HG03103 (cell line): ENCODE data around the gene WNT9A.

ENCODE experiments used
- ATAC-seq: cut with Tn5 transposase; IDR thresholded peaks from one replicate; pipeline ENCODE4 v1.9.1; 2021; ENCODE audit warnings: low read depth; ENCODE audit not compliant: unreplicated experiment

The WNT9A gene

DNA sequence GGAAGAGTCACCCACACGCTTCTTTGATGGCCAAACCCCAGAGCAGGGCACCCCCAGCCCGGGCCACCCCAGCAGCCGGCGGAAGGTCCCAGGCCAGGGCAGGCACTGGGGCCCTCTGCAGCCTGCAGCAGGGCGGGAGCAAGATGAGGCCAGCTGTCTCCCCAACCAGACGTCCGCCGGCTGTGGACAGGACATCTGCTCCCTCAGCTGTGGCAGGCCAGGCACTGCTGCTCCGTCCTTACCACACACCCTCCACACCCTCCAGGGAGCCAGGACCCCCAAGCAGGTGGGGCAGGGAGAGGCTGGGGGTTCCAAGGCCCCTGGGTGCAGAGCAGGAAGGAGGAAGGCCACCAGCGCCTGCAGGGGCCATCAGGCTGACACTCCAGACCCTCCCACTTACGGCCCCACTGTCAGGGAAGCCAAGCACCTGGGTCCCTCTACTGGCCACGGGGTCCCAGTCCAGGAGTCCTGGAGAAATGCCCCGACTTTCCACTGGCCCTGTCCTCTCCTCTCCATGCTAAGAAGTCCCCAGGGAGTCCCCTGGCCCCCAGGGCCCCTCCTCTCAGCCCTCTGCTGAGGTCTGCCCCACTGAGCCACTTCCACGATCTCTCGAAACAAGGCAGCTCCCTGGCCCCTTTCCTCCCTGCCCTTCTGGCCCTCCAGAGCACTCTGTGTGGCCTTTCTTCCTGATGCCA, 5.6 kb downstream of the WNT9A start:
- ATAC-seq, result no peak

DNA sequence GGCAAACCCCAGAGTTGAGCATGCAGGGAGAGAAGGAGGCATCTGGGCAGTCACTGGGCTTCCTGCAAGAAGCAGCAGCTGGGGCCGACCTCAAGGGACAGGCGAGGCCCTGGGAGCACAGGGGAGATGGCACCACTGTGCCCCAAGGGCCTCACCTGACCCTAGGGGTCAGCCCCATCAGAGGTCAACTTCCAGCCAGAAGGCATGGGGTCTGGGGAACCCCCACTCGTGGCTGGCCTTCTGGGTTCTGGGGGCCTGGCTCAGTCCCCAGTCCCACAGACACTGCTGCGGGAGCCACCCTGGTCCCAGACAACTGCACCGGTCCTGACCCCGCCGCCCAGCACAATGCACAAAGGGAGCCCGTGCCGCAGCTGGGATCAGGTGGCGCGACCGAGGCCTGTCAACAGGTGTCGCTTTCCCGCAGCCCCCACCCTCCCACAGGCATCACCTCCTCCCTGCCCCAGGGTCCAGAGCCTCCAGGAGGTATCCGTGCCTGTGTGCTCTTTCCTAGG, 6.2 kb downstream of the WNT9A start:
- ATAC-seq, result no peak

DNA sequence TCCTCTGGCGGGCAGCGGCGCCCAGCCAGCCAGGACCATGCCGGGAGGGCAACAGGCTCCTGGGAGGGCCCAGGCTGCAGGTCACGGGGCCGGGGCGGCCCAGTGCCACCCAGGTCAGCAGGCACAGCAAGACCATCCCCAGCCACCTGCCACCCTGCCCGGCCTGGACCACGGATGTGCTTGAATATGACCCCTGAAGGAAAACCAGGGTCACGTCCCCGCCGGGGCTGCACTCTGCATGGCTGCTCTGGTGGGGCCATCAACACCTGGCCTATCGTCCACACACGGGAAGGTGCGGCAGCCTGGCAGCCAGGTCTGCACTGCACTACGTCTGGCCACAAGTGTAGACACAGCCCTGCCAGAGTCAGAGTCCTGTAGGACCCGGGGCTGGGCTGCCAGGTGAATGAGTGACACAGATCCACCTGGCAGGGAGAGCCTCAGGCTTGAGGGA, 6.9 kb downstream of the WNT9A start:
- no peak for ATAC-seq

GRCh38 chr1:227939791-227940771, 7.7 kb downstream of the WNT9A start:
- no peak for ATAC-seq

DNA sequence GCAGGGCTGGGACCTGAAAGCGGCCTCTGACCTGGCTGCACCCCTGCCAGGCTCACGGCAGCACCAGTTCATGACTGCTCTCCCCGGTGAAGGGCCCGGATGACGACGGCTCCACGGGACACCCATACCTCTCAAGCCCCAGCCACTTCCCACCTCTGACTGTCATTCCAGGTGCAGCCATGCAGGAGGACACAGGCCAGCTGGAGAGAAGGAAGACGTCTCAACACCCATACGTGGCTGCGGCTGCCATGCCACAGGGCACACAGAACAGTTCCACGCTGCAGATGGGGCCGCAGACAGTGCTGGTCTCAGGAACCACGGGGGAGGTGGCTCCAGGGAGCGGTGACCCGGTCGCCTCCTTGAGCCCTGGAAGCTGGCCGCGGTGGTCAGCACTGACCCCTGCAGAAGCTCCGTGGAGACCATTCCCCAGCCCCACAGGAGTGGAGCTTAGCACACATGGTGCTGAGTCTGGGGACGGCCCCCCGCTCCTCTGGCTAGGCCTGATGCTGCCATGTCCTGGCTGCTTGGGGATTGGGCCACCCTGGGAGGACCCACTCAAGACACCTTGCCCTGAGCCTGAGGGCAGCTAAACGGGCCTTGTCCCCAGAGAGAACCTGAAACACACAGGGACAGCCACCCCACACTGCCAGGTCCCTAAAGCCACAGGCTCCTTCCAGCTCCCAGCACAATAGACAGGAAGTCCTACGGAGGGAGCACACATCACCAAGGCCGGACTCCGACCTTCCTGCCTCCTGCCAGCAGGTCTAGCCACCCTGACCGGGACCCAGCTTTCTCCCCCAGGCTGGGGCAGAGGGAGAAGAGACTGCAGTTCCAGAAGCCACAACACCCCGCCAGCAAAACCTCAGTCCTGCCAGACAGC, 8.6 kb downstream of the WNT9A start:
- no peak for ATAC-seq

GRCh38 chr1:227938276-227938675, 9.5 kb downstream of the WNT9A start:
- no peak for ATAC-seq

DNA sequence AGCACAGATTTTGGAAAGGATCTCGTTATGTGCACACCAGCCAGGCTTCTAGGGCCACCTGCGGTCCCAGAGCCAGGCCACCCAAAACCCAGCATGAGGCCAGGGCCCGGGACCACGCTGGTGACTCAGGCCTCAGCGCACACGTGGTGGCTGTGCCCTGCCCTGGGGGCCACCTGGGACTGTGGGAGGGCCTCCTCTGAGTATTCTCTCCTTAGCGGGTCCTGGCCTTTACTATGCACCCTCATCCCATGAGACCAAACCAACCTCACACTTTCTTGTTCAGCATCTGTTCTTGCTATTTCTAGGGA, 9.9 kb downstream of the WNT9A start:
- ATAC-seq, result no peak

DNA sequence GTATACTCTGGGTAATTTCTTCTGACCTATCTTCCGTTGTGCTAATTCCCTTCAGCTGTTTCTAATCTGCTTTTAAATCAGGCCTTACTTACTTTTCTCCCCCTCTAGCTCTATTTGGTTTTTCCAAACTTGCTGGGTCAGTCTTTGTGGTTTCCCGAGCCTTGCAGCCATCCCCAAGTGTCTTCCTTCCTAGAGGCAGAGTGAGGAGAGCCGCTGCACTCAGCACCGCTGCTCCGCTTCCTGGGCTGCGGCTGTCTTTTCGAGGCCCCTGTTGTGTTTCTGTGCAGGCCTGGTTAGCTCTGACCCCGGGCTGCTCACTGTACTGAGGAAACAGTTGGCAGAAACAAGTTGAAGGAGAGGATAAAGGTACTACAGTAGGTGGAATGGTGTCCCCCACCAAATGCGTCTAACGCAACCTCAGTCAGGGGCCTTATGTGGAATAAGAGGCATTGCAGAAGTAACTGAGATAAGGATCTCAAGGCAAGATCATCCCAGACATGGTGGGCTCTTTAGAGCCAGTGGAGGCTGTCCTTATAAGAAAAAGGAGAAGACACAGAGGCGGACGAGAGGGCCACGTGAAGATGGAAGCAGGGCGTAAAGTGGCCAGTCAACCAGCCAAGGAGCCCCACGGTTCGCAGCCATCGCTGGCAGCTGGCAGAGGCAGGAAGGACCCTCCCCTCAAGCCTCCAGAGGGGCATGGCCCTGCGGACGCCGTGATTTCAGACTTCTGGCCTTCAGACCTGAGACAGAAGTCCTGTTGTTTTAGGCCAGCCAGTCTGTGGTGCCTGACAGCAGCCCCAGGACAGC, 10.5 kb downstream of the WNT9A start:
- ATAC-seq, result no peak

DNA sequence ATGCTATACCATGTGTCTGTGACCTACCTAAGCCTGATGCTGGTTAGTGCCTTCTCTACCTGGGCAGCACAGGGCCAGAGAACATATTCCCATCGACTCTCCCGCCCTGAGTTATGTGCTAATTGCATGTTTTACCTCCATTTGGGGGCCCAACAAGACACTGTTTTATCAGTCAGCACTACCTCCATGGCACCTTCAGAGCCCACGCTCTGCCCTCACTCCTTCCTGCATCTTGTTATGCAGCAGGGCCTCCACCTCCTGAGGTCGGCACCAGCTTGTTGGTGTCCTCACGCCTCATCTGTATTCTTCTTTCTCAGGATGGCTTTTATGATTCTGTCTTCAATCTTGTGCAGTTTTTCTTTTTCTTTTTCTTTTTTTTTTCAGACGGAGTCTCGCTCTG, 11.9 kb downstream of the WNT9A start:
- no peak for ATAC-seq

- no peak for ATAC-seq
These were observed 13.0 kb downstream of the WNT9A start for GRCh38 chr1:227934476-227935313.

GRCh38 chr1:227929751-227930472, 17.8 kb downstream of the WNT9A start:
- ATAC-seq, result no peak

GRCh38 chr1:227928811-227929375, 18.8 kb downstream of the WNT9A start:
- ATAC-seq, result no peak

DNA sequence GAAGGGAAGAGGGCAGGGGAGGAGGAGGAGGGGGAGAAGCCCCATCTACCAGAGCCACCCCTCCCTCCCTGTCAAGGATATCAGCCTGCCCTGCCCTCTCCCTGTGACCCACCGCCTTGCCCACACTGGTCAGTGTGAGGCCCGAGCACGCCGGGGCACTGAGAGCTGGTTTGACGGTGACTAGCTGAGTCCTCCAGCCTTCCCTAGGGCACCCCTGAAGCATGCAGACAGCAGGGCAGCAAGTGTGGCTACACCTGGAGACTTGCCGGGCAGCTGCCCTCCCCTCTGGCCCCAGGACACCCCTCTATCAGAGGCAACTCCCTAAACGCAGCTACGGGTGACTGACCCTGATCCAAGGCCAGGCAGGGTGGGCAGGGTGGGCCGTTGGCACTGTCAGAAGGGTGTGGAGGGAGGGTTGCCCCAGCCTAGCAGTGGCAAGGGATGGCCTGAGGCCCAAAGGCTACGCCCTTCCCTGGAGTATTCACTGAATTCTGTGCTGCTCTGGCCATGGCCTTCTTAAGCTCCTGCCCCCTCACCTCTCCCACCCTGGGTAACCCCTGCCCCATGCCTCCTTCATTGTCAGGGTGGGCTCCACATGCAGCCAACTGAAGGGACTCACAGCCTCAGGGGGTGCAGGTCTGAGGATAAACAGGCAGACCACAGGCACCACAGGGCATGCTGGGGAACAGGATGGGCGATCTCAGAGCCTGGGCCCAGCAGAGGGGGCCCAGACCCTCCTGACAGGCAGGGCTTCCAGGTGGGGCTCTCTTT, 19.6 kb downstream of the WNT9A start:
- no peak for ATAC-seq

GRCh38 chr1:227926896-227927885, 20.5 kb downstream of the WNT9A start:
- ATAC-seq, result no peak

DNA sequence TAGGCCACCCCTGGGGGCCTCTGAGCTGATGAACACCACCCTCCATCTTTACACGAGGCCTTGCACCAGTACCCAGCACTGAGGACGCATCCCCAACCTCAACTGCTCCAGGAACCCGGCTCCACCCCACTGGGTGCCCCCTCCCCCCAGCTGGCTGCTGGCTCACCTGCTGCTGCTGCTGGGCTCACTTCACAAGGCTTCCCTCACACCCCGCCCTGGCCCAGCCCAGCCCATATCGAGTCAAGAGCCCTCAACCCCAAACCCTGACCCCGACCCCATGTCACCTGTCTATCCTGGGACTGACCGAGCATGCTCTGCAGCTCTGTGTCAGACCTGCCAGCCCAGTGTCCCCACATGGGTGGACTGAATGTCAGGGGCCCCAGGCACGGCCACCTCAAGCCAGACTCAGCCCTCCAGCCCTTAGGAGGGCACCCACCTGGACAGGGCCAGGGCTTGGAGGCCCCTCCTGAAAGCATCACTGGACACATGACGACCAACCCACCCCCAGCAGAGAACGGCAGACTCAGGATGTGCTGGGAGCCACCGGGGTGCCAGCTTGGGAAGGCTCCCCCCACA, 21.4 kb downstream of the WNT9A start:
- ATAC-seq, result no peak
